ENCODE data around the gene CSTPP1.

CSTPP1 gene

DNA sequence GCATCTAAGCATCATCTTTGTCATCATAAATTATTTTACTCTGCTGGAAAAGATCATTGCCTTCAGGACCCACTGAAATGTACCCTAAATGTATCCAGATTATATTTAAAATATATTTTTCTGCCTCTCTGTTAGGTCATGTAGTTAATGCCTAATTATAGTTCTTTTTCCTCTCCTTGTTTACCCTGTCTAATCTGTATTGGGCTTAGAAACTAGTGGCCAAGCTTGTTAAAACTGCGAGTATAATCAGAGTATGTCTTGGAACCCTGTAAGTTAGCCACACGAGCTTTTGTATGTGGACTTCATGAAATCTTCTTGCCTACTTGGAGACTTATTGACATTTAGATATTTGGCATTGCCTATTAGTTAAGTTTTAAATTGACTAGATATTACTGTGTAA is 184.5 kb downstream of the CSTPP1 start:
- CTCF ChIA-PET: interaction anchor here (1.3 to 2.8 kb wide), 3 partner anchors 9 to 63 kb away, joined by 3 to 9 read pairs (median 9); no protein-coding TSS in a partner anchor
- DNase-seq (ENCODE audit: extremely low spot score): no peak
- TF ChIP-seq, protein P1, sequence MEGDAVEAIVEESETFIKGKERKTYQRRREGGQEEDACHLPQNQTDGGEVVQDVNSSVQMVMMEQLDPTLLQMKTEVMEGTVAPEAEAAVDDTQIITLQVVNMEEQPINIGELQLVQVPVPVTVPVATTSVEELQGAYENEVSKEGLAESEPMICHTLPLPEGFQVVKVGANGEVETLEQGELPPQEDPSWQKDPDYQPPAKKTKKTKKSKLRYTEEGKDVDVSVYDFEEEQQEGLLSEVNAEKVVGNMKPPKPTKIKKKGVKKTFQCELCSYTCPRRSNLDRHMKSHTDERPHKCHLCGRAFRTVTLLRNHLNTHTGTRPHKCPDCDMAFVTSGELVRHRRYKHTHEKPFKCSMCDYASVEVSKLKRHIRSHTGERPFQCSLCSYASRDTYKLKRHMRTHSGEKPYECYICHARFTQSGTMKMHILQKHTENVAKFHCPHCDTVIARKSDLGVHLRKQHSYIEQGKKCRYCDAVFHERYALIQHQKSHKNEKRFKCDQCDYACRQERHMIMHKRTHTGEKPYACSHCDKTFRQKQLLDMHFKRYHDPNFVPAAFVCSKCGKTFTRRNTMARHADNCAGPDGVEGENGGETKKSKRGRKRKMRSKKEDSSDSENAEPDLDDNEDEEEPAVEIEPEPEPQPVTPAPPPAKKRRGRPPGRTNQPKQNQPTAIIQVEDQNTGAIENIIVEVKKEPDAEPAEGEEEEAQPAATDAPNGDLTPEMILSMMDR (IDR thresholded peaks at IDR 0.05; ENCODE audit: control extremely low read depth, extremely low read depth, low read depth, missing control alignments): no peak
- POLR2A ChIA-PET: no interaction called here

DNA sequence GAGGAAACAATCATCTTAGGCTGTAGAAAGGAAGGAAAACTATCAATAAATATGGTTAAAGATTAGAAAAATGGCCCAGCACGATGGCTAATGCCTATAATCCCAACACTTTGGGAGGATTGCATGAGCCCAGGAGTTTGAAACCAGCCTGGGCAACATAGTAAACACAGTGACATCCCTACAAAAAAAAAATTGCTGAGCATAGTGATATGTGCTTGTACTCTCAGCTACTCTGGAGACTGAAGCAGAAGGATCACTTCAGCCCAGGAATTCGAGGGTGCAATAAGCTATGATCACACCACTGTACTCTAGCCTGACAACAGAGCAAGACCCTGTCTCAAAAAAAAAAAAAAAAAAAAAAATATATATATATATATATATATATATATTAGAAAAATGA is 185.2 kb downstream of the CSTPP1 start:
- ChIA-PET POLR2A (no interaction called here), CTCF (interaction anchor here (1.6 to 2.8 kb wide), 2 partner anchors 9 to 32 kb away, joined by 9 read pairs; no protein-coding TSS in a partner anchor)
- TF ChIP-seq, protein P1 (IDR thresholded peaks at IDR 0.05; ENCODE audit: control extremely low read depth, extremely low read depth, low read depth, missing control alignments): no peak
- DNase-seq (ENCODE audit: extremely low spot score): no peak

GRCh38 chr11:47123094-47123493 is 186.5 kb downstream of the CSTPP1 start:
- no peak for DNase-seq (ENCODE audit: extremely low spot score)
- ChIA-PET CTCF (interaction anchor here (0.8 to 2.8 kb wide), 3 partner anchors 7 to 13 kb away, joined by 3 to 9 read pairs (median 4); no protein-coding TSS in a partner anchor), POLR2A (no interaction called here)
- TF ChIP-seq, protein P1 (IDR thresholded peaks at IDR 0.05; ENCODE audit: control extremely low read depth, extremely low read depth, low read depth, missing control alignments): no peak

GRCh38 chr11:47124675-47125074 is 188.1 kb downstream of the CSTPP1 start:
- ChIA-PET POLR2A (no interaction called here), CTCF (interaction anchor here (0.7 kb wide), 1 partner anchor 104 kb away, joined by 3 read pairs; no protein-coding TSS in a partner anchor)
- DNase-seq (ENCODE audit: extremely low spot score): no peak
- TF ChIP-seq, protein P1 (IDR thresholded peaks at IDR 0.05; ENCODE audit: control extremely low read depth, extremely low read depth, low read depth, missing control alignments): no peak

DNA sequence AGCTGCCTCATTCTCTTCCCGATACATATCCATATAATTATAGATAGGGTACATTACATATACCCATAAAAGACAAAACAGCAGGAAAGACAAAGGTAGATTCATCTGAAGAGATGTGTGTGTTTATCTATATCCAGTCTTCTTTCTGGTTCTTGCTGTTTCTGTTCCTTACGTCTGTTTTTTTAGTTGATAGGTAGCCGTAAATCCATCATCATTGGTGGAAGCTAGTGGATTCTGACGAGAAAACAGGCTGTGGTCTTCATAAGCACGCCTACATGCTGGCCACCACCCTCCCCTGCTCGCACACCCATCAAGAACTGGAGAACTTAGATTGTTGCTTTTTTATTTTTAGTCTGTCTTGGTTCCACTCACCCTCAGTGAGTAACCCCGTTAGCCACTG is 188.5 kb downstream of the CSTPP1 start:
- ChIA-PET CTCF (interaction anchor here (0.7 kb wide), 1 partner anchor 104 kb away, joined by 3 read pairs; no protein-coding TSS in a partner anchor), POLR2A (no interaction called here)
- no peak for DNase-seq (ENCODE audit: extremely low spot score)
- TF ChIP-seq, protein P1 (IDR thresholded peaks at IDR 0.05; ENCODE audit: control extremely low read depth, extremely low read depth, low read depth, missing control alignments): no peak

- TF ChIP-seq, protein P1 (IDR thresholded peaks at IDR 0.05; ENCODE audit: control extremely low read depth, extremely low read depth, low read depth, missing control alignments): no peak
- ChIA-PET POLR2A (no interaction called here), CTCF (interaction anchor here (0.7 to 7.2 kb wide), 4 partner anchors 9 to 27 kb away, joined by 3 to 43 read pairs (median 6); no protein-coding TSS in a partner anchor)
- DNase-seq (ENCODE audit: extremely low spot score): no peak
These were observed 190.7 kb downstream of the CSTPP1 start for GRCh38 chr11:47127213-47127612.

Data from GM10248 (cell line).